GM19372 (cell line): ENCODE data around the gene GPX5.

ENCODE experiments used
- ATAC-seq: cut with Tn5 transposase; IDR thresholded peaks from one replicate; pipeline ENCODE4 v1.9.1; 2021; ENCODE audit warnings: mild to moderate bottlenecking, low read depth, moderate library complexity; ENCODE audit not compliant: unreplicated experiment

GPX5 gene

GRCh38 chr6:28553384-28553985 lies 27.8 kb downstream of the GPX5 start:
- ATAC-seq: no peak

GRCh38 chr6:28553986-28554881 lies 28.6 kb downstream of the GPX5 start:
- no peak for ATAC-seq

GRCh38 chr6:28555136-28555535 lies 29.5 kb downstream of the GPX5 start:
- no peak for ATAC-seq

GRCh38 chr6:28558629-28559028 lies 32.9 kb downstream of the GPX5 start:
- ATAC-seq: no peak

GRCh38 chr6:28563430-28564095 lies 37.9 kb downstream of the GPX5 start:
- no peak for ATAC-seq

- no peak for ATAC-seq
These were observed 40.3 kb downstream of the GPX5 start for GRCh38 chr6:28565823-28566526.

- ATAC-seq: no peak
These were observed 41.0 kb downstream of the GPX5 start for GRCh38 chr6:28566527-28567252.

GRCh38 chr6:28567506-28567905 lies 41.8 kb downstream of the GPX5 start:
- no peak for ATAC-seq

GRCh38 chr6:28568515-28569108 lies 42.9 kb downstream of the GPX5 start:
- no peak for ATAC-seq

GRCh38 chr6:28569748-28570147 lies 44.1 kb downstream of the GPX5 start:
- no peak for ATAC-seq

- no peak for ATAC-seq
These were observed 54.8 kb downstream of the GPX5 start for GRCh38 chr6:28580475-28580874.

GRCh38 chr6:28583463-28583862 lies 57.8 kb downstream of the GPX5 start:
- no peak for ATAC-seq
